GM23338 (cell line): Measurements from ENCODE around the gene TOLLIP. TPM values are rescaled to one million over a fixed set of nuclear protein-coding genes. Genes with fewer than 3 reads are reported as not detected.

Source experiments
- ATAC-seq: fragments of 200-7000 bp; cut with Tn5 transposase; 3 replicates; pipeline ENCODE4 v1.9.1; 2020
- DNase-seq: peaks from one replicate; pipeline ENCODE4 v3.0.0-alpha.2; 2015; ENCODE audit warnings: low spot score
- H2AFZ ChIP-seq: fragments of 200-600 bp; sonication (generic); 2 replicates; pipeline ENCODE4 v1.8.0; 2016; ENCODE audit warnings: antibody characterized with exemption, mild to moderate bottlenecking, moderate library complexity
- H3F3A ChIP-seq: fragments of 200-600 bp; sonication (generic); replicated peaks from 2 replicates; pipeline ENCODE4 v1.8.0; 2017; ENCODE audit warnings: antibody characterized with exemption, mixed run types, low read depth
- H3K27ac ChIP-seq: fragments of 200-600 bp; sonication (generic); 2 replicates; pipeline ENCODE4 v1.6.1; 2016; ENCODE audit warnings: low read depth
- H3K27me3 ChIP-seq: fragments of 200-600 bp; sonication (generic); 2 replicates; pipeline ENCODE4 v1.8.0; 2016; ENCODE audit warnings: mild to moderate bottlenecking, mixed run types, moderate library complexity; ENCODE audit not compliant: insufficient read depth
- H3K36me3 ChIP-seq: fragments of 200-600 bp; sonication (generic); 2 replicates; pipeline ENCODE4 v1.8.0; 2016; ENCODE audit warnings: mild to moderate bottlenecking; ENCODE audit not compliant: insufficient read depth
- H3K4me1 ChIP-seq: fragments of 200-600 bp; sonication (generic); 2 replicates; pipeline ENCODE4 v1.8.0; 2016; ENCODE audit warnings: mild to moderate bottlenecking, moderate library complexity; ENCODE audit not compliant: insufficient read depth
- H3K4me2 ChIP-seq: fragments of 200-600 bp; sonication (generic); 2 replicates; pipeline ENCODE4 v1.7.1; 2017; ENCODE audit warnings: mixed run types
- H3K4me3 ChIP-seq: fragments of 200-600 bp; sonication (generic); 2 replicates; pipeline ENCODE4 v1.6.1; 2016; ENCODE audit warnings: mixed run types
- H3K79me2 ChIP-seq: fragments of 200-600 bp; sonication (generic); replicated peaks from 2 replicates; pipeline ENCODE4 v1.8.0; 2017; ENCODE audit warnings: mild to moderate bottlenecking; ENCODE audit not compliant: insufficient read depth
- H3K9me2 ChIP-seq: fragments of 200-600 bp; sonication (generic); 2 replicates; pipeline ENCODE4 v1.8.0; 2017; ENCODE audit not compliant: insufficient read depth
- H4K20me1 ChIP-seq: fragments of 200-600 bp; sonication (generic); replicated peaks from 2 replicates; pipeline ENCODE4 v1.8.0; 2017; ENCODE audit warnings: mild to moderate bottlenecking; ENCODE audit not compliant: insufficient read depth
- H3K27ac Mint-ChIP-seq: 2 replicates; pipeline ENCODE4 v1.8.0; 2020; ENCODE audit warnings: inconsistent platforms, mild to moderate bottlenecking, moderate library complexity, mixed read lengths
- H3K27me3 Mint-ChIP-seq: 3 replicates; pipeline ENCODE4 v1.8.0; 2022; ENCODE audit warnings: low read depth, mild to moderate bottlenecking, moderate library complexity, mixed read lengths, inconsistent platforms; ENCODE audit not compliant: insufficient read depth, poor library complexity
- H3K36me3 Mint-ChIP-seq: 3 replicates; pipeline ENCODE4 v1.8.0; 2021; ENCODE audit warnings: low read depth, mild to moderate bottlenecking, inconsistent platforms, moderate library complexity, mixed read lengths
- H3K4me1 Mint-ChIP-seq: 3 replicates; pipeline ENCODE4 v1.8.0; 2020; ENCODE audit warnings: mild to moderate bottlenecking, inconsistent platforms, mixed read lengths
- H3K4me3 Mint-ChIP-seq: 3 replicates; pipeline ENCODE4 v1.8.0; 2021; ENCODE audit warnings: moderate library complexity, mild to moderate bottlenecking, inconsistent platforms, mixed read lengths
- H3K9me3 Mint-ChIP-seq: 3 replicates; pipeline ENCODE4 v1.8.0; 2020; ENCODE audit warnings: moderate library complexity, mild to moderate bottlenecking, inconsistent platforms, mixed read lengths
- CREB1 ChIP-seq: fragments of 250-450 bp; sonication (Bioruptor Pico); IDR thresholded peaks from 2 replicates; pipeline ENCODE4 v1.5.0; 2020; ENCODE audit warnings: low read depth, mild to moderate bottlenecking, moderate library complexity
- CTCF ChIP-seq, 2 experiments: fragments of 200-600 bp in 1 of 2; sonication (generic) in 1 of 2; conservative IDR thresholded peaks; 2 replicates each; pipeline versions ENCODE4 v1.5.1 to v1.6.1; 2016 to 2017; ENCODE audit warnings: antibody characterized with exemption in 2 of 2, low read depth in 2 of 2, mild to moderate bottlenecking in 2 of 2, moderate library complexity in 1 of 2
- EZH2 ChIP-seq: fragments of 200-600 bp; sonication (generic); IDR thresholded peaks from one replicate; pipeline ENCODE4 v1.8.0; 2017; ENCODE audit warnings: antibody characterized with exemption, mild to moderate bottlenecking, low read depth; ENCODE audit not compliant: unreplicated experiment
- EZH2phosphoT487 ChIP-seq: fragments of 200-600 bp; sonication (generic); IDR thresholded peaks from one replicate; pipeline ENCODE4 v1.8.1; 2018; ENCODE audit warnings: antibody characterized with exemption; ENCODE audit not compliant: unreplicated experiment
- JUNB ChIP-seq: IDR thresholded peaks from one replicate; pipeline ENCODE4 v1.6.1; 2016; ENCODE audit warnings: antibody characterized with exemption; ENCODE audit not compliant: unreplicated experiment
- POLR2AphosphoS5 ChIP-seq: IDR thresholded peaks from 2 replicates; pipeline ENCODE4 v1.6.1; 2016; ENCODE audit warnings: antibody characterized with exemption, low read depth
- STAT1 ChIP-seq: IDR thresholded peaks from one replicate; pipeline ENCODE4 v1.6.1; 2016; ENCODE audit warnings: antibody characterized with exemption; ENCODE audit not compliant: unreplicated experiment
- ZNF114 ChIP-seq: fragments of 250-450 bp; sonication (Bioruptor Pico); IDR thresholded peaks from 2 replicates; pipeline ENCODE4 v1.5.0; 2020; ENCODE audit warnings: mild to moderate bottlenecking, moderate library complexity
- ZNF331 ChIP-seq: fragments of 250-450 bp; sonication (Bioruptor Pico); IDR thresholded peaks from 2 replicates; pipeline ENCODE4 v1.5.0; 2020; ENCODE audit warnings: low read depth, mild to moderate bottlenecking, moderate library complexity
- ZNF462 ChIP-seq: fragments of 250-450 bp; sonication (Bioruptor Pico); IDR thresholded peaks from 2 replicates; pipeline ENCODE4 v1.5.0; 2020; ENCODE audit warnings: mild to moderate bottlenecking, moderate library complexity
- polyA plus RNA-seq: library from polyadenylated mRNA; unstranded; fragments of >200 nt; fragmentation: Nextera tagmentation; extraction: Ambion mirVana; gene quantifications from 2 replicates; pipeline ENCODE4 v1.2.1, GENCODE V29; 2016
- total RNA-seq: library from RNA; depleted of rRNA; stranded (reverse); fragments of >200 nt; shearing (Covaris generic); gene quantifications from 2 replicates; pipeline ENCODE4 v1.2.3, GENCODE V29; 2014

The TOLLIP gene
- total and polyA plus RNA-seq, 2 experiments from 2014 or later, result 13.5 to 18.0 TPM

DNA sequence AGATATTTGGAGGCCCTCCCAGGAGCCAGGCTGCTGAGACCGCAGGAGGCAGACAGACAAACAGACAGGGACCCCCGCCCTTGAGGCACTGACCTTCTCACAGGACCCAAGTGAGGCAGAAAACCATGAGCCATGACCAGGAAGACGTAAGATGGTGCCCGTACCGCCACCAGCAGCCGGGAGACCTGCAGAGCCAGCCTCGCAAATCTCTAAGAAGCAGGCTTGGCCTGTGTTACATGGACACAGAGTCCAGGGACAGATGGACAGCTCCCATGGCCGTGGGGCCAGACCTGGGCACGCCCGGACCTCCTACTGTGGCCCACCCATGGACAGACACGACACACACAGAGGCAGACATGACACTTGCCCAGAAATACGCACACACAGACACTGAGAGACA is 30.7 kb upstream of the TOLLIP start (continued):
- TF ChIP-seq ZNF462 (CRISPR knock-in tag) (no peak), STAT1 (no peak), CREB1 (CRISPR knock-in tag) (no peak), JUNB (no peak), ZNF331 (CRISPR knock-in tag) (no peak), CTCF (conservative IDR thresholded peaks at IDR 0.05; ENCODE audit: low read depth in 2 of 2) (no peak)

GRCh38 chr11:1339066-1339675 is 29.7 kb upstream of the TOLLIP start:
- H3K4me1 ChIP-seq, result peaks cover 7% of the 10 kb centered on the region
- TF ChIP-seq POLR2AphosphoS5, result no peak
- TF ChIP-seq EZH2, result no peak
- no peak for TF ChIP-seq ZNF114 (CRISPR knock-in tag)
- no peak for TF ChIP-seq ZNF331 (CRISPR knock-in tag)
- TF ChIP-seq EZH2phosphoT487, result no peak
- TF ChIP-seq CTCF (conservative IDR thresholded peaks at IDR 0.05; ENCODE audit: low read depth in 2 of 2), result no peak
- TF ChIP-seq JUNB, result no peak

More at GRCh38 chr11:1339066-1339675, 29.7 kb upstream of the TOLLIP start:
- H2AFZ ChIP-seq, result no peak overlapping the region
- Mint-ChIP-seq H3K36me3 (peaks cover 19% of the 10 kb centered on the region), H3K4me1 (peaks cover 12% of the 10 kb centered on the region), H3K27ac (no peak overlapping the region), H3K9me3 (peaks cover 19% of the 10 kb centered on the region), H3K4me3 (no peak overlapping the region), H3K27me3 (peaks cover 15% of the 10 kb centered on the region)
- no peaks in the 10 kb centered on the region for H3K79me2 ChIP-seq
- no peaks in the 10 kb centered on the region for H4K20me1 ChIP-seq
- no peaks in the 10 kb centered on the region for H3K36me3 ChIP-seq
- peaks cover 32% of the 10 kb centered on the region for H3K27me3 ChIP-seq
- DNase-seq (no peak), ATAC-seq (no peak)
- H3F3A ChIP-seq, result 0 out of 2 replicates have a peak, but pooled peaks cover 2% of the 10 kb centered on the region
- H3K9me2 ChIP-seq, result peaks cover 8% of the 10 kb centered on the region; the same call in 1 of the 2 replicates
- H3K27ac ChIP-seq, result no peak overlapping the region
- H3K4me2 ChIP-seq, result no peak overlapping the region
- H3K4me3 ChIP-seq, result no peak overlapping the region
